Neural progenitor cell (in vitro differentiated cells): ENCODE data around the gene SLC6A4. TPM values are rescaled to one million over a fixed set of nuclear protein-coding genes. Genes with fewer than 3 reads are reported as not detected.

ENCODE experiments used
- DNase-seq: peaks from one replicate; pipeline ENCODE4 v3.0.0-alpha.2; 2016; ENCODE audit warnings: low spot score
- H2AFZ ChIP-seq: fragments of 200-600 bp; sonication (generic); replicated peaks from 2 replicates; pipeline ENCODE4 v1.6.1; 2016; ENCODE audit warnings: antibody characterized with exemption
- H3F3A ChIP-seq: fragments of 200-600 bp; sonication (generic); 2 replicates; pipeline ENCODE4 v1.6.1; 2016; ENCODE audit warnings: antibody characterized with exemption, low read depth
- H3K27ac ChIP-seq: fragments of 200-600 bp; sonication (generic); 2 replicates; pipeline ENCODE4 v1.5.1; 2016; ENCODE audit warnings: mild to moderate bottlenecking
- H3K27me3 ChIP-seq: fragments of 200-600 bp; sonication (generic); 2 replicates; pipeline ENCODE4 v1.6.1; 2016; ENCODE audit warnings: mild to moderate bottlenecking, moderate library complexity
- H3K36me3 ChIP-seq: fragments of 200-600 bp; sonication (generic); 2 replicates; pipeline ENCODE4 v1.5.1; 2016
- H3K4me1 ChIP-seq: fragments of 200-600 bp; sonication (generic); 2 replicates; pipeline ENCODE4 v1.6.1; 2016; ENCODE audit warnings: mixed run types
- H3K4me2 ChIP-seq: fragments of 200-600 bp; sonication (generic); 2 replicates; pipeline ENCODE4 v1.6.1; 2016
- H3K4me3 ChIP-seq: fragments of 200-600 bp; sonication (generic); 2 replicates; pipeline ENCODE4 v1.5.1; 2016
- H3K79me2 ChIP-seq: fragments of 200-600 bp; sonication (generic); 2 replicates; pipeline ENCODE4 v1.6.1; 2016; ENCODE audit warnings: low read depth
- H3K9ac ChIP-seq: fragments of 200-600 bp; sonication (generic); 2 replicates; pipeline ENCODE4 v1.6.1; 2016
- H3K9me3 ChIP-seq: fragments of 200-600 bp; sonication (generic); 2 replicates; pipeline ENCODE4 v1.5.1; 2016; ENCODE audit warnings: low read depth
- H4K20me1 ChIP-seq: fragments of 200-600 bp; sonication (generic); 2 replicates; pipeline ENCODE4 v1.6.1; 2016; ENCODE audit warnings: low read depth
- H3K27ac Mint-ChIP-seq: 3 replicates; pipeline ENCODE4 v1.8.0; 2021; ENCODE audit warnings: mixed read lengths
- H3K27me3 Mint-ChIP-seq: 2 replicates; pipeline ENCODE4 v1.8.0; 2022; ENCODE audit warnings: low read depth, mild to moderate bottlenecking, inconsistent platforms, moderate library complexity, mixed read lengths; ENCODE audit not compliant: insufficient read depth
- H3K36me3 Mint-ChIP-seq: 3 replicates; pipeline ENCODE4 v1.8.0; 2021; ENCODE audit warnings: mixed read lengths
- H3K4me1 Mint-ChIP-seq: 3 replicates; pipeline ENCODE4 v1.8.0; 2021; ENCODE audit warnings: mixed read lengths
- H3K4me3 Mint-ChIP-seq: 3 replicates; pipeline ENCODE4 v1.8.0; 2021; ENCODE audit warnings: mild to moderate bottlenecking, moderate library complexity, mixed read lengths
- H3K9me3 Mint-ChIP-seq: 3 replicates; pipeline ENCODE4 v1.8.0; 2020; ENCODE audit warnings: mixed read lengths
- EZH2 ChIP-seq: fragments of 200-600 bp; sonication (generic); IDR thresholded peaks from 2 replicates; pipeline ENCODE4 v1.6.1; 2017; ENCODE audit warnings: antibody characterized with exemption, mild to moderate bottlenecking, moderate library complexity
- EZH2phosphoT487 ChIP-seq: fragments of 200-600 bp; sonication (generic); IDR thresholded peaks from 2 replicates; pipeline ENCODE4 v1.6.1; 2017; ENCODE audit warnings: antibody characterized with exemption
- total RNA-seq: library from RNA; depleted of rRNA; stranded (reverse); fragments of >200 nt; gene quantifications from 2 replicates; pipeline ENCODE4 v1.2.3, GENCODE V29; 2015; ENCODE audit warnings: low replicate concordance
- TF ChIP-seq, protein P1 (sequence below): fragments of 200-600 bp; sonication (generic); IDR thresholded peaks from 2 replicates; pipeline ENCODE4 v1.5.1; 2017; ENCODE audit warnings: antibody characterized with exemption, mild to moderate bottlenecking

Gene SLC6A4
- total RNA-seq, 1 donor from 2014 or later: not detected

DNA sequence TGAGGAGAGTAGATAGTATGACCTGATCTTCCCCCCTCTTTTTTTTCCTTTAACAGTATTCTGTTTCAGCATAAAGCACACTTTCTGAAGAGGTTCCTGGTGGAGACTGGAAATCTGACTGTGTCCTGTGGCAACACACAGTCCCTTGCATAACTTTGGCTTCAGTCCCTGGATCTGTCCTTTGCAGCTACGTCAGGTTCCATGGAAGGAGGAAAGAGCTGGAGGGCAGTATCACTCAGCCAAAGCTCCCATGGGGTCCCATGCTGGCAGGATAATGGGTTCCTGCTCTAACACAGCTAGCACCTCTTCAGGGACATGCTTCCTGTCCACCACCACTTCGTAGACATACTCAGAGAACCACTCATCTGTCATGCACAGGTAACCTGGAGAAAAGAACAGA, 13.3 kb upstream of the SLC6A4 start:
- Histone ChIP-seq H3F3A (no peaks in the 10 kb centered on the region), H3K9ac (no peak overlapping the region), H3K79me2 (no peaks in the 10 kb centered on the region), H2AFZ (no peak overlapping the region), H3K4me3 (no peak overlapping the region), H3K4me1 (no peaks in the 10 kb centered on the region), H3K27ac (no peak overlapping the region), H3K27me3 (no peaks in the 10 kb centered on the region), H3K36me3 (peaks cover 3% of the 10 kb centered on the region), H3K4me2 (no peak overlapping the region), H4K20me1 (no peaks in the 10 kb centered on the region), H3K9me3 (no peaks in the 10 kb centered on the region)
- Mint-ChIP-seq H3K9me3 (no peaks in the 10 kb centered on the region), H3K27ac (no peak overlapping the region), H3K27me3 (no peaks in the 10 kb centered on the region), H3K4me3 (no peak overlapping the region), H3K4me1 (no peaks in the 10 kb centered on the region), H3K36me3 (peaks cover 29% of the 10 kb centered on the region)
- no peak for DNase-seq
- TF ChIP-seq EZH2phosphoT487: no peak
- no peak for TF ChIP-seq EZH2
- TF ChIP-seq, protein P1, sequence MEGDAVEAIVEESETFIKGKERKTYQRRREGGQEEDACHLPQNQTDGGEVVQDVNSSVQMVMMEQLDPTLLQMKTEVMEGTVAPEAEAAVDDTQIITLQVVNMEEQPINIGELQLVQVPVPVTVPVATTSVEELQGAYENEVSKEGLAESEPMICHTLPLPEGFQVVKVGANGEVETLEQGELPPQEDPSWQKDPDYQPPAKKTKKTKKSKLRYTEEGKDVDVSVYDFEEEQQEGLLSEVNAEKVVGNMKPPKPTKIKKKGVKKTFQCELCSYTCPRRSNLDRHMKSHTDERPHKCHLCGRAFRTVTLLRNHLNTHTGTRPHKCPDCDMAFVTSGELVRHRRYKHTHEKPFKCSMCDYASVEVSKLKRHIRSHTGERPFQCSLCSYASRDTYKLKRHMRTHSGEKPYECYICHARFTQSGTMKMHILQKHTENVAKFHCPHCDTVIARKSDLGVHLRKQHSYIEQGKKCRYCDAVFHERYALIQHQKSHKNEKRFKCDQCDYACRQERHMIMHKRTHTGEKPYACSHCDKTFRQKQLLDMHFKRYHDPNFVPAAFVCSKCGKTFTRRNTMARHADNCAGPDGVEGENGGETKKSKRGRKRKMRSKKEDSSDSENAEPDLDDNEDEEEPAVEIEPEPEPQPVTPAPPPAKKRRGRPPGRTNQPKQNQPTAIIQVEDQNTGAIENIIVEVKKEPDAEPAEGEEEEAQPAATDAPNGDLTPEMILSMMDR: no peak

DNA sequence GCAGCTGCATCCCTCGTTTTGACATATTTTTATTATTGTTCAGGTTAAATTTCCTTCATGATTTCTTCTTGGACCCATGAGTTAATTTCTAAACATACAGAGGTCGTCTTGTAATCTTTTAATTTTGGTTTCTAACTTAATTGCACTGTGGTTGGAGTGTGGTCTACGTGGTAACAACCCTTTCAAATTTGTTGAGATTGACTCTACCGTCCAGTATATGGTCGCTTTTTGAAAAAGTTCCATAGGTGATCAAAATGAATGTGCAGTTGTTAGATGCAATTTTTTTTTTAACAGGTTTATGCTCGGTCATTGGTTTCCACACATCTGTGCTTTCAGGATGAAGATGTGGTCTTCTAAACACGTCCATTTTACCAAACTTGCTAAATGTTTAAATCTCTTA, 11.0 kb upstream of the SLC6A4 start:
- no peak overlapping the region for H3K4me2 ChIP-seq
- no peak overlapping the region for H3K4me3 ChIP-seq
- H2AFZ ChIP-seq: no peak overlapping the region
- H3K4me1 ChIP-seq: no peaks in the 10 kb centered on the region
- Mint-ChIP-seq H3K36me3 (peaks cover 29% of the 10 kb centered on the region), H3K27me3 (no peaks in the 10 kb centered on the region), H3K27ac (no peak overlapping the region), H3K4me3 (no peak overlapping the region), H3K4me1 (no peaks in the 10 kb centered on the region), H3K9me3 (no peaks in the 10 kb centered on the region)
- TF ChIP-seq EZH2 (no peak), EZH2phosphoT487 (no peak)
- TF ChIP-seq, protein P1: no peak
- no peaks in the 10 kb centered on the region for H4K20me1 ChIP-seq
- H3K27ac ChIP-seq: no peak overlapping the region
- no peak overlapping the region for H3K9ac ChIP-seq
- H3F3A ChIP-seq: no peaks in the 10 kb centered on the region
- no peaks in the 10 kb centered on the region for H3K79me2 ChIP-seq
- no peaks in the 10 kb centered on the region for H3K27me3 ChIP-seq
- H3K36me3 ChIP-seq: peaks cover 3% of the 10 kb centered on the region
- no peak for DNase-seq
- H3K9me3 ChIP-seq: no peaks in the 10 kb centered on the region

DNA sequence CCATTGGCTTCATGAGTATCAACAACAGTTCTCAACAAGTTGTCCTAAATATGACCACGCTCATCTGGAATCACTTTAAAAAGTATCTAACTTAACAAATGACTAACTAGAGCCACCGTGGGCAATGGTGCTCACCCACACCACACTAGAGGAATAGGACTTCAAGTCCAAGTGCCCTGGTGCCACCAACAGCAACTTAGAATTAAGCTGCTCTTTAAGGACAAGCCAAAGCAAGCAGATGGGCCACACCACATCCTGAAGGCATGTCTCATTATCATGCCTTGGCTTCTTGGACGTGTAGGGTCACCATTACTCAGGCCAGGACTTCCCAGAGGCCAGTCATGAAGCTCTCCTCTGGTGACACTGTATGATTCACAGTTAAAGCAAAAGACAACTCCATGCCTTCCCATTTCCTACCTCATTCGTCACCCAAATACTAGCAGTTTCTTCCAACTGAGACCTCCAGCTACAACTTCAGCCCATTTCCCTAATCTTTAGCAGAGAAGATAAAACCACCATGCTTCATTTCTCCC, 9.4 kb upstream of the SLC6A4 start:
- TF ChIP-seq, protein P1: no peak
- no peak for TF ChIP-seq EZH2
- TF ChIP-seq EZH2phosphoT487: no peak
- Mint-ChIP-seq H3K36me3 (peaks cover 19% of the 10 kb centered on the region), H3K4me3 (no peak overlapping the region), H3K27me3 (peaks cover 7% of the 10 kb centered on the region), H3K9me3 (peaks cover 8% of the 10 kb centered on the region), H3K27ac (no peak overlapping the region), H3K4me1 (peaks cover under 1% of the 10 kb centered on the region)
- H3K9me3 ChIP-seq: no peaks in the 10 kb centered on the region
- H2AFZ ChIP-seq: no peak overlapping the region
- H4K20me1 ChIP-seq: no peaks in the 10 kb centered on the region
- no peak overlapping the region for H3K27ac ChIP-seq
- H3K4me1 ChIP-seq: no peaks in the 10 kb centered on the region
- H3K79me2 ChIP-seq: no peaks in the 10 kb centered on the region
- H3K9ac ChIP-seq: no peak overlapping the region
- peaks cover 3% of the 10 kb centered on the region for H3K36me3 ChIP-seq
- no peak for DNase-seq
- no peak overlapping the region for H3K4me3 ChIP-seq
- H3K27me3 ChIP-seq: peaks cover 4% of the 10 kb centered on the region
- H3F3A ChIP-seq: no peaks in the 10 kb centered on the region
- no peak overlapping the region for H3K4me2 ChIP-seq
